C4-2B (cell line): Measurements from ENCODE around the gene TBC1D22A.

Source experiments
- ZFX ChIP-seq: fragments of 450-650 bp; IDR thresholded peaks from 2 replicates; pipeline ENCODE4 v1.6.1; 2017
- TF ChIP-seq, protein P1 (sequence below): fragments of 450-650 bp; conservative IDR thresholded peaks from 2 replicates; pipeline ENCODE4 v1.5.1; 2017; ENCODE audit warnings: mild to moderate bottlenecking

DNA sequence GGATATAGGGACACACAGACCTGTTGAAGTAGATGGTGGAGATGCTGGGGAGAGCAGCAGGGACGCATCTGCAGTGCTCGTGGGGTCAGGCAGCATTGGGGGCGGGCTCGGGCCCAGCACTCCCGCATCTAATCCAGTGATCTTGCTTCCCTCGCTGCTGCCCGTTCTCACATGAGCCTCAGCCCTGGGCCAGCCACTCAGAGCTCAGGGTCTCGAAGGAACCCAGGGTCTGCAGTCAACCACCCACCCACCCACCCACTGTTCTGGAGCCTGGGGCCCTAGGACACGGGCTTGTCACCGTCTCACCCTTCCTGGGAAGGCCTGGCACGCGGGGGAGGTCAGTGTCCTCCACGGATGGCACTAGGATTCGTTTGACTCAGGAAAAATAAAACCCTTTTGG is 406.0 kb downstream of the TBC1D22A start:
- TF ChIP-seq, protein P1, sequence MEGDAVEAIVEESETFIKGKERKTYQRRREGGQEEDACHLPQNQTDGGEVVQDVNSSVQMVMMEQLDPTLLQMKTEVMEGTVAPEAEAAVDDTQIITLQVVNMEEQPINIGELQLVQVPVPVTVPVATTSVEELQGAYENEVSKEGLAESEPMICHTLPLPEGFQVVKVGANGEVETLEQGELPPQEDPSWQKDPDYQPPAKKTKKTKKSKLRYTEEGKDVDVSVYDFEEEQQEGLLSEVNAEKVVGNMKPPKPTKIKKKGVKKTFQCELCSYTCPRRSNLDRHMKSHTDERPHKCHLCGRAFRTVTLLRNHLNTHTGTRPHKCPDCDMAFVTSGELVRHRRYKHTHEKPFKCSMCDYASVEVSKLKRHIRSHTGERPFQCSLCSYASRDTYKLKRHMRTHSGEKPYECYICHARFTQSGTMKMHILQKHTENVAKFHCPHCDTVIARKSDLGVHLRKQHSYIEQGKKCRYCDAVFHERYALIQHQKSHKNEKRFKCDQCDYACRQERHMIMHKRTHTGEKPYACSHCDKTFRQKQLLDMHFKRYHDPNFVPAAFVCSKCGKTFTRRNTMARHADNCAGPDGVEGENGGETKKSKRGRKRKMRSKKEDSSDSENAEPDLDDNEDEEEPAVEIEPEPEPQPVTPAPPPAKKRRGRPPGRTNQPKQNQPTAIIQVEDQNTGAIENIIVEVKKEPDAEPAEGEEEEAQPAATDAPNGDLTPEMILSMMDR, result no peak
- TF ChIP-seq ZFX, result no peak
